ENCODE data around the gene BRSK2.

- TF ChIP-seq, protein P1, sequence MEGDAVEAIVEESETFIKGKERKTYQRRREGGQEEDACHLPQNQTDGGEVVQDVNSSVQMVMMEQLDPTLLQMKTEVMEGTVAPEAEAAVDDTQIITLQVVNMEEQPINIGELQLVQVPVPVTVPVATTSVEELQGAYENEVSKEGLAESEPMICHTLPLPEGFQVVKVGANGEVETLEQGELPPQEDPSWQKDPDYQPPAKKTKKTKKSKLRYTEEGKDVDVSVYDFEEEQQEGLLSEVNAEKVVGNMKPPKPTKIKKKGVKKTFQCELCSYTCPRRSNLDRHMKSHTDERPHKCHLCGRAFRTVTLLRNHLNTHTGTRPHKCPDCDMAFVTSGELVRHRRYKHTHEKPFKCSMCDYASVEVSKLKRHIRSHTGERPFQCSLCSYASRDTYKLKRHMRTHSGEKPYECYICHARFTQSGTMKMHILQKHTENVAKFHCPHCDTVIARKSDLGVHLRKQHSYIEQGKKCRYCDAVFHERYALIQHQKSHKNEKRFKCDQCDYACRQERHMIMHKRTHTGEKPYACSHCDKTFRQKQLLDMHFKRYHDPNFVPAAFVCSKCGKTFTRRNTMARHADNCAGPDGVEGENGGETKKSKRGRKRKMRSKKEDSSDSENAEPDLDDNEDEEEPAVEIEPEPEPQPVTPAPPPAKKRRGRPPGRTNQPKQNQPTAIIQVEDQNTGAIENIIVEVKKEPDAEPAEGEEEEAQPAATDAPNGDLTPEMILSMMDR (conservative IDR thresholded peaks at IDR 0.05; ENCODE audit: low read depth, low read length), result no peak
- no peak for TF ChIP-seq MXI1 (IDR thresholded peaks at IDR 0.05; ENCODE audit: borderline replicate concordance, low read depth, low read length)
- TF ChIP-seq POLR2A (IDR thresholded peaks at IDR 0.05; ENCODE audit: low read depth, low read length), result no peak
Observed at GRCh38 chr11:1508986-1509385, 119.3 kb downstream of the BRSK2 start.

All from IMR-90 (cell line).